Hindlimb muscle (tissue), 1 donor: ENCODE results near the gene GCSH. TPM values are rescaled to one million over a fixed set of nuclear protein-coding genes. Genes with fewer than 3 reads are reported as not detected.
A peak's percentile ranks its signal among the peaks of the same experiment; 100 is the strongest.
"Not testable (repeated sequence)": the region's sequence is repeated elsewhere in the genome, so short reads cannot be mapped to it uniquely, and the experiment has no call there.

ENCODE experiments used
- DNase-seq: peaks from one replicate; pipeline ENCODE4 v3.0.0-alpha.2; 2013
- polyA plus RNA-seq: library from polyadenylated mRNA; unstranded; fragments of 120-200 nt; gene quantifications from one replicate; pipeline ENCODE4 v1.2.1, GENCODE V29; 2013; ENCODE audit not compliant: insufficient read length

Gene GCSH
- 54.0 TPM for polyA plus RNA-seq

- peak; percentile 99 for DNase-seq
Observed at GRCh38 chr16:81095953-81096714, at the start of gene GCSH. Gene GCSH (minus strand): TSS chr16:81096395. CDS start chr16:81096278, 117 bp downstream.

- DNase-seq = no peak
Observed at GRCh38 chr16:81143921-81144471, 47.8 kb upstream of the GCSH start.

- no peak for DNase-seq
Observed at GRCh38 chr16:81142864-81143263, 46.7 kb upstream of the GCSH start.

GRCh38 chr16:81140930-81141780 is 45.0 kb upstream of the GCSH start:
- no peak for DNase-seq

GRCh38 chr16:81138831-81139557 is 42.8 kb upstream of the GCSH start:
- DNase-seq = no peak

- peak; percentile 9 for DNase-seq
Observed at GRCh38 chr16:81137754-81138153, 41.6 kb upstream of the GCSH start.

- DNase-seq = peak; percentile 23
Observed at GRCh38 chr16:81136390-81137335, 40.5 kb upstream of the GCSH start.

GRCh38 chr16:81130126-81130525 is 33.9 kb upstream of the GCSH start:
- no peak for DNase-seq

GRCh38 chr16:81128726-81129524 is 32.7 kb upstream of the GCSH start:
- DNase-seq = no peak

- no peak for DNase-seq
Observed at GRCh38 chr16:81127051-81127450, 30.9 kb upstream of the GCSH start.

- no peak for DNase-seq
Observed at GRCh38 chr16:81123092-81123852, 27.1 kb upstream of the GCSH start.

- DNase-seq = no peak
Observed at GRCh38 chr16:81121474-81121990, 25.3 kb upstream of the GCSH start.

GRCh38 chr16:81117436-81117835 is 21.2 kb upstream of the GCSH start:
- no peak for DNase-seq

GRCh38 chr16:81116285-81116684 is 20.1 kb upstream of the GCSH start:
- DNase-seq = no peak

GRCh38 chr16:81112453-81112852 is 16.3 kb upstream of the GCSH start:
- DNase-seq = no peak

- DNase-seq = not testable (repeated sequence)
Observed at GRCh38 chr16:81109274-81109673, 13.1 kb upstream of the GCSH start.

GRCh38 chr16:81107511-81107910 is 11.3 kb upstream of the GCSH start:
- DNase-seq = no peak

- DNase-seq = no peak
Observed at GRCh38 chr16:81106826-81107503, 10.8 kb upstream of the GCSH start.

- DNase-seq = no peak
Observed at GRCh38 chr16:81105946-81106345, 9.8 kb upstream of the GCSH start.
